PC-9 (cell line): ENCODE data around the gene DIDO1. TPM values are rescaled to one million over a fixed set of nuclear protein-coding genes. Genes with fewer than 3 reads are reported as not detected.

ENCODE experiments used
- BruUV-seq: library from RNA; stranded (reverse); fragments of 400-500 nt; replicated peaks from 2 replicates; lab custom pipeline; 2021; lab: Mats Ljungman, UMichigan
- CTCF ChIA-PET: fragments of 300-600 bp; sonication (Branson Sonifier 250); formaldehyde crosslinking; loops from one replicate; lab custom pipeline; 2022; ENCODE audit warnings: antibody characterized with exemption; lab: Charles Lee
- POLR2A ChIA-PET: fragments of 300-600 bp; sonication (Branson Sonifier 250); formaldehyde crosslinking; loops from one replicate; lab custom pipeline; 2022; ENCODE audit warnings: antibody characterized with exemption; ENCODE audit not compliant: unreplicated experiment; lab: Charles Lee
- DNase-seq, 2 experiments: peaks; one replicate each; pipeline versions ENCODE4 v3.0.0 to v3.0.0-alpha.2; 2015 to 2022; ENCODE audit warnings: mixed read lengths in 1 of 2
- H2AFZ ChIP-seq: fragments of 200-600 bp; sonication (generic); 2 replicates; pipeline ENCODE4 v1.8.1; 2017; ENCODE audit warnings: antibody characterized with exemption
- H3F3A ChIP-seq: fragments of 200-600 bp; sonication (generic); 2 replicates; pipeline ENCODE4 v1.8.1; 2017; ENCODE audit warnings: antibody characterized with exemption, mild to moderate bottlenecking, low read depth; ENCODE audit not compliant: insufficient read depth
- H3K27ac ChIP-seq: fragments of 200-600 bp; sonication (generic); 2 replicates; pipeline ENCODE4 v1.6.1; 2016; ENCODE audit warnings: mixed run types
- H3K27me3 ChIP-seq: fragments of 200-600 bp; sonication (generic); 2 replicates; pipeline ENCODE4 v1.6.1; 2016; ENCODE audit warnings: low read depth, mixed run types; ENCODE audit not compliant: insufficient read depth
- H3K36me3 ChIP-seq: fragments of 200-600 bp; sonication (generic); 2 replicates; pipeline ENCODE4 v1.6.1; 2016; ENCODE audit warnings: low read depth, mixed run types
- H3K4me1 ChIP-seq: fragments of 200-600 bp; sonication (generic); replicated peaks from 2 replicates; pipeline ENCODE4 v1.6.1; 2016; ENCODE audit warnings: mixed run types; ENCODE audit not compliant: insufficient read depth
- H3K4me2 ChIP-seq: fragments of 200-600 bp; sonication (generic); 2 replicates; pipeline ENCODE4 v1.6.1; 2017; ENCODE audit warnings: mixed run types
- H3K4me3 ChIP-seq: fragments of 200-600 bp; sonication (generic); 2 replicates; pipeline ENCODE4 v1.6.1; 2016; ENCODE audit warnings: mixed run types
- H3K79me2 ChIP-seq: fragments of 200-600 bp; sonication (generic); 2 replicates; pipeline ENCODE4 v1.6.1; 2017; ENCODE audit warnings: low read depth, mixed run types
- H3K9me2 ChIP-seq: fragments of 200-600 bp; sonication (generic); 2 replicates; pipeline ENCODE4 v1.8.1; 2017; ENCODE audit warnings: mild to moderate bottlenecking; ENCODE audit not compliant: insufficient read depth
- H3K9me3 ChIP-seq: fragments of 200-600 bp; sonication (generic); 2 replicates; pipeline ENCODE4 v1.8.1; 2016; ENCODE audit warnings: low read depth; ENCODE audit not compliant: insufficient read depth
- H4K20me1 ChIP-seq: fragments of 200-600 bp; sonication (generic); 2 replicates; pipeline ENCODE4 v1.8.1; 2017; ENCODE audit not compliant: insufficient read depth
- CTCF ChIP-seq: fragments of 200-600 bp; sonication (generic); conservative IDR thresholded peaks from 2 replicates; pipeline ENCODE4 v1.6.1; 2017; ENCODE audit warnings: mixed run types, antibody characterized with exemption, mild to moderate bottlenecking, moderate library complexity
- EZH2 ChIP-seq: fragments of 200-600 bp; sonication (generic); IDR thresholded peaks from 2 replicates; pipeline ENCODE4 v1.8.0; 2017; ENCODE audit warnings: antibody characterized with exemption, low read depth
- intact Hi-C: fragments of 100-400 bp; cut with micrococcal nuclease; formaldehyde crosslinking; loops from one replicate; pipeline ENCODE4 v1.10.0; 2022; ENCODE audit not compliant: unreplicated experiment
- total RNA-seq: library from RNA; stranded (reverse); gene quantifications from 2 replicates; pipeline ENCODE4 v1.2.3, GENCODE V29; 2021

The DIDO1 gene
- total RNA-seq, 1 experiment from 2014 or later, result 61.4 TPM

- no peak for TF ChIP-seq CTCF
- TF ChIP-seq EZH2, result no peak
- no TSS peak for BruUV-seq
- intact Hi-C loops, result no loop called here
- DNase-seq, result no peak
- Histone ChIP-seq H4K20me1 (peaks cover 5% of the 10 kb centered on the region; the same call in 1 of the 2 replicates), H3K27me3 (no peaks in the 10 kb centered on the region), H3K27ac (no peak overlapping the region), H3K4me3 (no peak overlapping the region), H3K4me1 (no peaks in the 10 kb centered on the region), H3K9me2 (no peaks in the 10 kb centered on the region), H3F3A (peaks cover 19% of the 10 kb centered on the region; the same call in 1 of the 2 replicates), H3K4me2 (no peak overlapping the region), H3K9me3 (no peaks in the 10 kb centered on the region), H2AFZ (no peak overlapping the region), H3K36me3 (peaks cover 17% of the 10 kb centered on the region), H3K79me2 (no peaks in the 10 kb centered on the region)
- ChIA-PET POLR2A (no interaction called here), CTCF (no interaction called here)
Measured at GRCh38 chr20:62886709-62887058, 39.6 kb downstream of the DIDO1 start.

- Histone ChIP-seq H3K9me2 (no peaks in the 10 kb centered on the region), H3K9me3 (no peaks in the 10 kb centered on the region), H3K36me3 (peaks cover 17% of the 10 kb centered on the region), H3F3A (peaks cover 19% of the 10 kb centered on the region; the same call in 1 of the 2 replicates), H3K79me2 (no peaks in the 10 kb centered on the region), H3K4me1 (no peaks in the 10 kb centered on the region), H3K4me2 (no peak overlapping the region), H3K4me3 (no peak overlapping the region), H3K27ac (no peak overlapping the region), H3K27me3 (no peaks in the 10 kb centered on the region), H4K20me1 (peaks cover 5% of the 10 kb centered on the region; the same call in 1 of the 2 replicates), H2AFZ (no peak overlapping the region)
- intact Hi-C loops, result no loop called here
- POLR2A ChIA-PET, result no interaction called here
- TF ChIP-seq EZH2, result no peak
- TF ChIP-seq CTCF, result no peak
- BruUV-seq, result no TSS peak
- DNase-seq, result no peak
- CTCF ChIA-PET, result no interaction called here
Measured at GRCh38 chr20:62885896-62886708, 40.2 kb downstream of the DIDO1 start.

GRCh38 chr20:62885046-62885895, 41.0 kb downstream of the DIDO1 start:
- Histone ChIP-seq H3F3A (peaks cover 19% of the 10 kb centered on the region; the same call in 1 of the 2 replicates), H3K4me1 (no peaks in the 10 kb centered on the region), H3K4me2 (no peak overlapping the region), H3K4me3 (no peak overlapping the region), H3K27ac (no peak overlapping the region), H3K9me3 (no peaks in the 10 kb centered on the region), H3K9me2 (no peaks in the 10 kb centered on the region), H2AFZ (no peak overlapping the region), H4K20me1 (peaks cover 5% of the 10 kb centered on the region; the same call in 1 of the 2 replicates), H3K27me3 (no peaks in the 10 kb centered on the region), H3K79me2 (no peaks in the 10 kb centered on the region), H3K36me3 (peaks cover 17% of the 10 kb centered on the region; the same call in 1 of the 2 replicates)
- POLR2A ChIA-PET, result no interaction called here
- CTCF ChIA-PET, result no interaction called here
- intact Hi-C loops, result no loop called here
- DNase-seq, result no peak
- BruUV-seq, result no TSS peak
- TF ChIP-seq EZH2 (no peak), CTCF (no peak)
